Stimulated activated CD8-positive, alpha-beta memory T cell treated with anti-CD3 and anti-CD28 coated beads, Interleukin-7, amount 100 ng/mL, for 1 hour (primary cell): Measurements from ENCODE around the gene PLCL2.

ENCODE experiments used
- DNase-seq, 2 donors: peaks; one replicate each; pipeline ENCODE4 v3.0.0-alpha.2; 2020; ENCODE audit warnings: low read depth in 2 of 2

Gene PLCL2

GRCh38 chr3:17011728-17012338 is 127.1 kb downstream of the PLCL2 start:
- no peak for DNase-seq

GRCh38 chr3:17013050-17013449 is 128.3 kb downstream of the PLCL2 start:
- no peak for DNase-seq

- no peak for DNase-seq
Observed at GRCh38 chr3:17013571-17013970, 128.8 kb downstream of the PLCL2 start.

GRCh38 chr3:17014284-17014683 is 129.5 kb downstream of the PLCL2 start:
- no peak for DNase-seq

- no peak for DNase-seq
Observed at GRCh38 chr3:17014709-17015108, 130.0 kb downstream of the PLCL2 start.

- DNase-seq = no peak
Observed at GRCh38 chr3:17021614-17022013, 136.9 kb downstream of the PLCL2 start.

GRCh38 chr3:17023006-17023664 is 138.4 kb downstream of the PLCL2 start:
- peak; percentile 11 to 17 for DNase-seq

GRCh38 chr3:17025594-17026139 is 140.9 kb downstream of the PLCL2 start:
- no peak for DNase-seq

- no peak for DNase-seq
Observed at GRCh38 chr3:17027318-17027717, 142.6 kb downstream of the PLCL2 start.

GRCh38 chr3:17028363-17028762 is 143.6 kb downstream of the PLCL2 start:
- DNase-seq = no peak

- no peak for DNase-seq
Observed at GRCh38 chr3:17030438-17030837, 145.7 kb downstream of the PLCL2 start.

GRCh38 chr3:17030956-17031652 is 146.3 kb downstream of the PLCL2 start:
- DNase-seq = no peak

- DNase-seq = no peak
Observed at GRCh38 chr3:17032407-17033034, 147.8 kb downstream of the PLCL2 start.

- no peak for DNase-seq
Observed at GRCh38 chr3:17033516-17034168, 148.9 kb downstream of the PLCL2 start.

- DNase-seq = no peak
Observed at GRCh38 chr3:17035033-17035432, 150.3 kb downstream of the PLCL2 start.

- DNase-seq = no peak
Observed at GRCh38 chr3:17035966-17036365, 151.2 kb downstream of the PLCL2 start.

- DNase-seq = no peak
Observed at GRCh38 chr3:17038141-17038540, 153.4 kb downstream of the PLCL2 start.

GRCh38 chr3:17038900-17039553 is 154.3 kb downstream of the PLCL2 start:
- no peak for DNase-seq

- no peak for DNase-seq
Observed at GRCh38 chr3:17039594-17039993, 154.8 kb downstream of the PLCL2 start.

GRCh38 chr3:17040322-17040989 is 155.7 kb downstream of the PLCL2 start:
- no peak for DNase-seq

GRCh38 chr3:17040990-17041377 is 156.2 kb downstream of the PLCL2 start:
- DNase-seq = no peak
